Chondrocyte (in vitro differentiated cells): ENCODE results near the gene BMX. TPM values are rescaled to one million over a fixed set of nuclear protein-coding genes. Genes with fewer than 3 reads are reported as not detected.

Source experiments
- DNase-seq: peaks from one replicate; pipeline ENCODE4 v3.0.0; 2021; ENCODE audit warnings: mixed read lengths, low spot score
- H3K27ac Mint-ChIP-seq: one replicate; pipeline ENCODE4 v1.8.0; 2021; ENCODE audit warnings: mild to moderate bottlenecking, moderate library complexity, mixed read lengths; ENCODE audit not compliant: unreplicated experiment
- H3K27me3 Mint-ChIP-seq: 2 replicates; pipeline ENCODE4 v1.8.0; 2021; ENCODE audit warnings: low read depth, mixed read lengths
- H3K36me3 Mint-ChIP-seq: 2 replicates; pipeline ENCODE4 v1.8.0; 2021; ENCODE audit warnings: low read depth, mixed read lengths
- H3K4me1 Mint-ChIP-seq: 2 replicates; pipeline ENCODE4 v1.8.0; 2021; ENCODE audit warnings: low read depth, mild to moderate bottlenecking, mixed read lengths
- H3K4me3 Mint-ChIP-seq: one replicate; pipeline ENCODE4 v1.8.0; 2021; ENCODE audit warnings: mild to moderate bottlenecking, moderate library complexity, mixed read lengths; ENCODE audit not compliant: unreplicated experiment
- H3K9me3 Mint-ChIP-seq: 2 replicates; pipeline ENCODE4 v1.8.0; 2021; ENCODE audit warnings: low read depth, mixed read lengths
- CTCF ChIP-seq: fragments of 200-600 bp; sonication (generic); IDR thresholded peaks from 2 replicates; pipeline ENCODE4 v1.5.0; 2021; ENCODE audit warnings: antibody characterized with exemption, mild to moderate bottlenecking, moderate library complexity
- total RNA-seq: library from RNA; stranded (reverse); gene quantifications from 3 replicates; pipeline ENCODE4 v1.2.1, GENCODE V29; 2021

BMX gene
- total RNA-seq, 1 donor from 2014 or later = not detected

GRCh38 chrX:15468036-15468435 is 32.6 kb upstream of the BMX start:
- Mint-ChIP-seq H3K27ac (peak overlapping the region; percentile 5), H3K9me3 (no peaks in the 10 kb centered on the region)
- TF ChIP-seq CTCF = peak; percentile 81

GRCh38 chrX:15469613-15470012 is 31.0 kb upstream of the BMX start:
- TF ChIP-seq CTCF = no peak
- H3K36me3 Mint-ChIP-seq = no peaks in the 10 kb centered on the region
- no peak for DNase-seq
- H3K27ac Mint-ChIP-seq = no peak overlapping the region
- no peaks in the 10 kb centered on the region for H3K9me3 Mint-ChIP-seq
- H3K4me1 Mint-ChIP-seq = peaks cover 5% of the 10 kb centered on the region
- no peak overlapping the region for H3K4me3 Mint-ChIP-seq
- no peaks in the 10 kb centered on the region for H3K27me3 Mint-ChIP-seq

More at GRCh38 chrX:15468036-15468435, 32.6 kb upstream of the BMX start:
- peaks cover 5% of the 10 kb centered on the region for H3K4me1 Mint-ChIP-seq
- peaks cover 2% of the 10 kb centered on the region for H3K36me3 Mint-ChIP-seq
- H3K27me3 Mint-ChIP-seq = no peaks in the 10 kb centered on the region
- H3K4me3 Mint-ChIP-seq = no peak overlapping the region
- no peak for DNase-seq

DNA sequence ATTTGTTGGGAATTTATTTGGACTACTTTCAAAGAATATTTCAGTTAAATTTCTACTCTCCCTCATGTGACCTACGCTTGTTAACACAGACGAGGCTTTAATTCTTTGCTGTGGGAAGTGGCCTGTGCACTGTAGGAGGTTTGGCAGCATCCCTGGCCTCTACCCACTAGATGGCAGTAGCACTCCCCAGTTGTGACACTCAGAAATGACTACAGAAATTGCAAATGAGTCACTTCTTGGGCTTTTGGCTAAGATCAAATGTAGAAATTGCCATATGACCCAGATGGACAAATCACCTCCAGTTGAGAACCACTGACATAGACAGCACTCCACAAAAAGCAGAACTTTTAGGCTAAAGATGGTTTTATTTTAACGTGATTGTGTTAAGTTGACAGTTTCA is 29.6 kb upstream of the BMX start:
- H3K27me3 Mint-ChIP-seq = no peaks in the 10 kb centered on the region
- H3K9me3 Mint-ChIP-seq = no peaks in the 10 kb centered on the region
- H3K36me3 Mint-ChIP-seq = no peaks in the 10 kb centered on the region
- TF ChIP-seq CTCF = peak; percentile 88
- H3K4me1 Mint-ChIP-seq = peaks cover 5% of the 10 kb centered on the region
- DNase-seq = no peak
- H3K4me3 Mint-ChIP-seq = no peak overlapping the region
- no peak overlapping the region for H3K27ac Mint-ChIP-seq

GRCh38 chrX:15472531-15472930 is 28.1 kb upstream of the BMX start:
- DNase-seq = no peak
- Mint-ChIP-seq H3K27me3 (no peaks in the 10 kb centered on the region), H3K4me1 (peaks cover 5% of the 10 kb centered on the region), H3K9me3 (no peaks in the 10 kb centered on the region), H3K36me3 (no peaks in the 10 kb centered on the region), H3K4me3 (no peak overlapping the region), H3K27ac (no peak overlapping the region)
- no peak for TF ChIP-seq CTCF

GRCh38 chrX:15474028-15474427 is 26.6 kb upstream of the BMX start:
- H3K4me3 Mint-ChIP-seq = no peak overlapping the region
- no peak for DNase-seq
- H3K36me3 Mint-ChIP-seq = peaks cover 10% of the 10 kb centered on the region
- no peak for TF ChIP-seq CTCF
- H3K4me1 Mint-ChIP-seq = peaks cover 5% of the 10 kb centered on the region
- H3K27me3 Mint-ChIP-seq = no peaks in the 10 kb centered on the region
- no peak overlapping the region for H3K27ac Mint-ChIP-seq
- H3K9me3 Mint-ChIP-seq = no peaks in the 10 kb centered on the region
